Measurements from ENCODE around the gene TNFRSF14. TPM values are rescaled to one million over a fixed set of nuclear protein-coding genes. Genes with fewer than 3 reads are reported as not detected.

Gene TNFRSF14
- total and polyA plus RNA-seq, 4 donors: 14.8 to 38.1 (median 29.1) TPM

DNA sequence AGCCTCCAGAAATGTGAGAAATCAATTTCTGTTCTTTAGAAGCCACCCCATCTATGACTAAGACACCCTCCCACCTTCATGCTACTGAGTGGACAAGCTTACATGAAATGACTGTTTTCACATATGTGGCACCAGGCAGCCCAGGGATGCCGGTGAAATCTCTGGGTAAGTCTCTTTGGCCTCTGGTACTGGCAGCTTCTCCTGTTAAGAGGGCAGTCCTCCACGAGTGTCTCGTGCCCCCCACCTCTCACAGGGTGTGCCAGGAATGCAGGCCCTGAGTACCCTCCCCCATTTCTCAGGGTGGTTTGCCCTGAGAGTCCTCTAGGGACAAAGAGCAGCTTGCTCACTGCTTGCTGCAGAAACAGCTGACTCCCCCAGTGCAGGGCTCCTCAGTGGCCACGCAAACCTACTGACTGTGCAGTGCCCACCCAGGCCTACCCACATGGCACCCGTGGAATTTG is 27.2 kb downstream of the TNFRSF14 start:
- DNase-seq (ENCODE audit: low spot score): no peak
- no peak overlapping the region for H3K9ac ChIP-seq (ENCODE audit: low read depth in 1 of 2, low read length in 2 of 2)
- H3K27ac ChIP-seq (ENCODE audit: low read depth in 1 of 2, low read length in 2 of 2): no peak overlapping the region
- no peak overlapping the region for H3K4me3 ChIP-seq (ENCODE audit: low read depth in 1 of 3, low read length in 3 of 3)
- H3K36me3 ChIP-seq (ENCODE audit: control insufficient read depth in 4 of 4, insufficient read depth in 3 of 4, low read depth in 1 of 4, low read length in 3 of 4): no peaks in the 10 kb centered on the region
- TF ChIP-seq FOXA2 (IDR thresholded peaks at IDR 0.05) (no peak), RXRA (IDR thresholded peaks at IDR 0.05) (no peak), GABPA (IDR thresholded peaks at IDR 0.05 in 1 of 2, conservative IDR thresholded peaks at IDR 0.05 in 1 of 2) (no peak), TAF1 (conservative IDR thresholded peaks at IDR 0.05) (no peak), MAX (IDR thresholded peaks at IDR 0.05) (no peak), SP1 (IDR thresholded peaks at IDR 0.05) (no peak), REST (IDR thresholded peaks at IDR 0.05) (no peak), RAD21 (IDR thresholded peaks at IDR 0.05) (no peak), ZBTB33 (IDR thresholded peaks at IDR 0.05) (no peak), NR2F2 (IDR thresholded peaks at IDR 0.05) (no peak), EGR1 (IDR thresholded peaks at IDR 0.05; ENCODE audit: low read depth in 2 of 2) (no peak), FOXA1 (IDR thresholded peaks at IDR 0.05) (no peak), HNF4A (conservative IDR thresholded peaks at IDR 0.05) (no peak), HNF4G (IDR thresholded peaks at IDR 0.05) (no peak), JUND (IDR thresholded peaks at IDR 0.05) (no peak), YY1 (IDR thresholded peaks at IDR 0.05) (no peak)
- TF ChIP-seq, protein P1, sequence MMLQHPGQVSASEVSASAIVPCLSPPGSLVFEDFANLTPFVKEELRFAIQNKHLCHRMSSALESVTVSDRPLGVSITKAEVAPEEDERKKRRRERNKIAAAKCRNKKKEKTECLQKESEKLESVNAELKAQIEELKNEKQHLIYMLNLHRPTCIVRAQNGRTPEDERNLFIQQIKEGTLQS (IDR thresholded peaks at IDR 0.05): no peak
- TF ChIP-seq, protein P2, sequence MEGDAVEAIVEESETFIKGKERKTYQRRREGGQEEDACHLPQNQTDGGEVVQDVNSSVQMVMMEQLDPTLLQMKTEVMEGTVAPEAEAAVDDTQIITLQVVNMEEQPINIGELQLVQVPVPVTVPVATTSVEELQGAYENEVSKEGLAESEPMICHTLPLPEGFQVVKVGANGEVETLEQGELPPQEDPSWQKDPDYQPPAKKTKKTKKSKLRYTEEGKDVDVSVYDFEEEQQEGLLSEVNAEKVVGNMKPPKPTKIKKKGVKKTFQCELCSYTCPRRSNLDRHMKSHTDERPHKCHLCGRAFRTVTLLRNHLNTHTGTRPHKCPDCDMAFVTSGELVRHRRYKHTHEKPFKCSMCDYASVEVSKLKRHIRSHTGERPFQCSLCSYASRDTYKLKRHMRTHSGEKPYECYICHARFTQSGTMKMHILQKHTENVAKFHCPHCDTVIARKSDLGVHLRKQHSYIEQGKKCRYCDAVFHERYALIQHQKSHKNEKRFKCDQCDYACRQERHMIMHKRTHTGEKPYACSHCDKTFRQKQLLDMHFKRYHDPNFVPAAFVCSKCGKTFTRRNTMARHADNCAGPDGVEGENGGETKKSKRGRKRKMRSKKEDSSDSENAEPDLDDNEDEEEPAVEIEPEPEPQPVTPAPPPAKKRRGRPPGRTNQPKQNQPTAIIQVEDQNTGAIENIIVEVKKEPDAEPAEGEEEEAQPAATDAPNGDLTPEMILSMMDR (IDR thresholded peaks at IDR 0.05; ENCODE audit: low read depth, low read length, missing input control): no peak
- H3K27me3 ChIP-seq (ENCODE audit: control insufficient read depth in 4 of 4, insufficient read depth in 4 of 4, low read length in 3 of 4): no peaks in the 10 kb centered on the region
- no peaks in the 10 kb centered on the region for H3K9me3 ChIP-seq (ENCODE audit: control insufficient read depth in 4 of 4, low read length in 3 of 4)
- 66% methylated on average over 5 of the region's 5 CpGs for WGBS
- H3K4me1 ChIP-seq (ENCODE audit: control insufficient read depth in 4 of 4, insufficient read depth in 4 of 4, low read length in 3 of 4): peaks cover 8 to 26% (median 13%) of the 10 kb centered on the region in 4 donors
